DMS 273 (cell line): ENCODE measurements around the gene AK4.
A peak's percentile ranks its signal among the peaks of the same experiment; 100 is the strongest.

Source experiments
- DNase-seq: peaks from one replicate; lab custom pipeline; 2025; ENCODE audit not compliant: unreplicated experiment; lab: John Stamatoyannopoulos, UW

Gene AK4

GRCh38 chr1:65175171-65176055 is 27.4 kb downstream of the AK4 start:
- DNase-seq = peak; percentile 96

GRCh38 chr1:65176056-65176450 is 28.1 kb downstream of the AK4 start:
- peak; percentile 89 for DNase-seq

DNA sequence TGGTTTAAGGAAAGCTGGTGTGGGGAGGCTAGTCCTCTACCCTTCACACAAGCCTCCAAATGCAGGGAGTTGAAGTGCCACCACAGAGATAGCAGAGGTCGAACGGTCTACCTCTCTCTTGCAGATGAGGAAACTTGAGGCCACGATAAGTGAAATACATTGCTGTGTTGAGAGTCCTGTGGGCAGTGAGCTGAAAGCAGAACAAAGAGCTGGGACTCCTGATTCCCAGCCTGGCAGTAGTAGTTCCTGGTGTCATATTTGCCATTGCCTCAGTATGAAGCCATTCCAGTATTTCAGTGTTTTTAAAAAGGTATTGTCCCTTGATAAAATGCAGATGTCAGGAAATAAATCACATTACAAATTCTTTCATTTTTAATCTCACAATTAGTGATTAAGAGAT is 28.6 kb downstream of the AK4 start:
- DNase-seq = peak; percentile 69

GRCh38 chr1:65177457-65177856 is 29.5 kb downstream of the AK4 start:
- DNase-seq = no peak

GRCh38 chr1:65178235-65178634 is 30.2 kb downstream of the AK4 start:
- no peak for DNase-seq

DNA sequence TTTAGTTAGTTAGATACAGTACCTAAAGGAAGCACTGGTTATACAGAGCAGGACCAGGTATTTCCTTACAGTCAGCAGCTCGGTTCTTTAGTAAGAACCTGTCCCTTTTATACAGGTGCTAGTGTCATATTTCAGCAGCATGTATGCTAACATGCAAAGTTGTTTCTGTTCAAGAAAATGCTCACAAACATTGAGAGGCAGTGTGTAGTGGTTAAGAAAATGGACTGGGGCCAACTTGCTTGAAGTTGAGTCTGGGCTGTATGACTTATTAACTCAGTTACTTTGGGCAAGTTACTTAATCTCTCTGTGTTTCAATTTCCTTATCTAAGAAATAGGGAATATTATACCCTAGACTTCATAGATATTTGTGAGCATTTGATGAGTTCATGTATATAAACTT is 31.1 kb downstream of the AK4 start:
- no peak for DNase-seq

DNA sequence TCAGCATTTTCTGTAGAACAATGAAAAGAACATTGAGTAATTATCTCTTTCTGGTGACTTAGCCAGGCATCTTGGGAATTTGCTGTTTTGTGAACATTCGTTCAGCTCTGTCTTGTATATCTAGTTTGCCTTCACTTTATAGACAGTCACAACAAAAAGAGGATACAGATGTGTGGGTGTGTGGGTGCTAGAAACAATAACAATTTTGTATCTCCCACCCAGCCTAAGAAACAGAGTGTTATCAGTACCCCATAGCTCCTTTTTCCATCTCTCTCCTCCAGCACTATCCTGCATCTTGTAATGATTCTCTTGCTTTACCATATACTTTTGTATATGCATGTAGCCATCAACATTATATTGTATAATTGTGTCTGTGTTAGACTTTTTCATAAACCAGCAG is 33.0 kb downstream of the AK4 start:
- DNase-seq = no peak

- no peak for DNase-seq
Observed at GRCh38 chr1:65182658-65183268, 34.8 kb downstream of the AK4 start.

DNA sequence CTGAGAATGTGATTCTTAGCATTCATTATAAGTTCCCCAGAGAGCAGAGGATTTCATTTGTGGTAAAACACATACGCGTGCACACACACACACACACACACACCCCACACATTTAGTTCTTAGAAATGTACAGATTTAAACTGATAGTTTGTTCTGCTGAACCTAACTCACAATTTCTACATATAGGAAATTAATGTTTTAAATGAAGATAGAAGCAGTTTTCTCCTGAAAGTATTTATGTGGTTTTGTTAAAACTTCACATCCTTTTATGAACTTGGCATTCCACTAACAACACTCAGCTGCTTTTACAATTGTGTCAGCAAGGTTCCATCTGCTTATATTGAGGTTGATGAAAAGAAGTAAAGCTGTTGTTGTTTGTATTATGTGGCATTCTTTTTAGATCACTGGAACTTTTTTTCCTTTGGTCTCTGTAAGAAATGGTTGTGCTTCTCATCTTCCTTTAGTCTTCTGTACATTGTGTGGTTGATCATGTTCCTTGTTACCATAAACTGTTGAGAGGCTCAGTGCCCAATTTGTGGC is 41.6 kb downstream of the AK4 start:
- DNase-seq = no peak

- no peak for DNase-seq
Observed at GRCh38 chr1:65190229-65190628, 42.2 kb downstream of the AK4 start.

GRCh38 chr1:65193129-65193695 is 45.2 kb downstream of the AK4 start:
- DNase-seq = no peak

GRCh38 chr1:65195495-65196417 is 47.8 kb downstream of the AK4 start:
- peak; percentile 89 for DNase-seq

DNA sequence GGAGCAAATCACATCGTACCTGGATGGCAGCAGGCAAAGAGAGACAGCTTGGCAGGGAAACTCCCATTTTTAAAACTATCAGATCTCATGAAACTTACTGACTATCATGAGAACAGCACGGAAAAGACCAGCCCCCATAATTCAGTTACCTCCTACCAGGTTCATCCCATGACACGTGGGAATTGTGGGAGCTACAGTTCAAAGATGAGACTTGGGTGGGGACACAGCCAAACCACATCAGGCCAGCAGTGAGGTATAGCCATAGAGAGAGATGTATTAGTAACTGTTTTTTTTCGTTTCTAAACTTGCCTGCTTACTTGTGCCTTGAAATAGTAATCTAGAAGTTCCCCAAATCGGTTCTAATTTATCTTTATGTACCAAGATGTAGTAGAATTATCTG is 48.9 kb downstream of the AK4 start:
- peak; percentile 52 for DNase-seq

- DNase-seq = no peak
Observed at GRCh38 chr1:65197636-65198035, 49.6 kb downstream of the AK4 start.

- DNase-seq = no peak
Observed at GRCh38 chr1:65198096-65198495, 50.1 kb downstream of the AK4 start.

DNA sequence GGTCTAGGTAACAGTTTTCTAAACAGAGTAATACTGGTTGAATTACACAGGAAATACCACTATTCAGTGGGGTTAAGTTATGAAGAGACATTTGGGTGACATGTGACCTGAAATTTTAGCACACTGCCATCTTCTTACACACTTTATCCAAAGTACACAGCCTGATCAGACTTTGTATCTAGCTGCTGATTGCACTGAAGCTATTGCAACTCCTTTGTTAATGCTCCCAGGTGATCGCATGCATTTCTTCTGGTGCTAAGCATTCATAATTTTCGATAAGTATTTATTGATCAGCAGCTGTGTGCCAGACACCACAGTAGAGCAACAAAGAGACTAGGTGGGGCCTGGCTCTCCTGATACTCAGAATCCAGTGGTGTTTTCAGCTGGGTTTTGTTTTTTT is 52.4 kb downstream of the AK4 start:
- DNase-seq = no peak

DNA sequence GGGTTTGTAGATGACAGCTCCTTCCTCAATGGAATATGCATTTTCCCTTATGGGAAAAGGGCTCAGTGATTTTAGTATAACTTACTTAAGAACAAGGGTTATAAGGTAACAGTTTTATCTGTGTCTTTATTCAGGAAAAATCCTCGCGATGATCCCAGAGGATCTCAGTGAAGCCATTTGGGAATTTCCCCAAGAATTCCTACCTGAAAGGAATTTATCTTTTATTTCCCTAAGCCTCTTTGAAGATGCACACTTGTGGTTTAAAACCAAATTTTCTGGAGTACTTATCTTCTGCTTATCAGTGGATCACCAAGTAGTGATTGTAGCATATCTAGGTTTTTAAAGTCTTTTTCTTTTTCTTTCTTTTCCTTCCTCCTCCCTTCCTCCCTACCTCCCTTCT is 58.8 kb downstream of the AK4 start:
- no peak for DNase-seq

DNA sequence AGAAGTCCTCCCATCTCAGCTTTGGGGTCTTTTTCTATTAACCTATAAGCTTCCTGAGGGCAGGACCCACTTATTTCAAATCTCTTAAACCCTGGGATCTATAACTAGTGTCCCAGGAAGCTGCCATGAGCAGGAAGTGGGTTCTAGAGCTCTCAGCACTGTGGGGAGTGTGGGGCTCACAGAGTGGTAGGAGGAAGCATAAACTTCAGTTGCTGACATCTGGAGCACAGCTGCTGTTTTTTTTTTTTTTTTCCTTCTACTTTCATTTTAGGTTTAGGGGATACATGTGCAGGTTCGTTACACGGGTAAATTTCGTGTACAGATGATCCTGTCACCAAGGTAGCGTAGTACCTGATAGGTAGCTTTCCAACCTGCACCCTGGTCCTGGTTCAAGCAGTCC is 59.3 kb downstream of the AK4 start:
- DNase-seq = peak; percentile 34

DNA sequence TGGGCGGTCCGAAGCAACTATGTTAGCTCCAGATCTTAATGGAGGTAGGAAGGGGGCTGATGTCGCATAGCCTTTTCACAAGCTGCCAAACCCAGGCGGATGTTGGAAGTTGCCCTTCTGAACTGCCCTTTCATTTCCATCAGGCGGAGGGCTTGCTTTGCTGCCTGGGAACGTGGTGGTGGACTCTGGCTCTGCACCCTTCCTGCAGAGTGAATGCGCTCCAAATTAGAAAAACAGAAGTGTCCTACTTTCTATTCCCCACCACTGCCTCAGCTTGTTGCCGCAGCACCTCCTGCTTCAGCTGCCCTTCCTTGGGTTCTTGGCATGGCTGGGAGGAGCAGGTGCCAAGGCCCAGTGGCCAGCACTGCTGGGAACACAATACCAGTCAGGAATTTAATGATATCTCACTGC is 60.6 kb downstream of the AK4 start:
- peak; percentile 64 for DNase-seq

GRCh38 chr1:65209005-65209885 is 61.2 kb downstream of the AK4 start:
- peak; percentile 70 for DNase-seq
